Measurements from ENCODE around the gene MYB. TPM values are rescaled to one million over a fixed set of nuclear protein-coding genes. Genes with fewer than 3 reads are reported as not detected.

The MYB gene
- total and polyA plus RNA-seq, 2 of the 13 experiments (the other 11 are each of a cell fraction or from before 2014, with no cell fraction given): 0.04 to 0.20 TPM

- peak; percentile 33; the same call in 1 of the 2 replicates for TF ChIP-seq ZNF484 (CRISPR knock-in tag; IDR thresholded peaks at IDR 0.05; ENCODE audit: borderline replicate concordance, low read depth)
- TF ChIP-seq, protein P1, sequence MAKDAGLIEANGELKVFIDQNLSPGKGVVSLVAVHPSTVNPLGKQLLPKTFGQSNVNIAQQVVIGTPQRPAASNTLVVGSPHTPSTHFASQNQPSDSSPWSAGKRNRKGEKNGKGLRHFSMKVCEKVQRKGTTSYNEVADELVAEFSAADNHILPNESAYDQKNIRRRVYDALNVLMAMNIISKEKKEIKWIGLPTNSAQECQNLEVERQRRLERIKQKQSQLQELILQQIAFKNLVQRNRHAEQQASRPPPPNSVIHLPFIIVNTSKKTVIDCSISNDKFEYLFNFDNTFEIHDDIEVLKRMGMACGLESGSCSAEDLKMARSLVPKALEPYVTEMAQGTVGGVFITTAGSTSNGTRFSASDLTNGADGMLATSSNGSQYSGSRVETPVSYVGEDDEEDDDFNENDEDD (CRISPR knock-in tag; IDR thresholded peaks at IDR 0.05; ENCODE audit: borderline replicate concordance): peak; percentile 61; the same call in 1 of the 2 replicates
- TF ChIP-seq, protein P2, sequence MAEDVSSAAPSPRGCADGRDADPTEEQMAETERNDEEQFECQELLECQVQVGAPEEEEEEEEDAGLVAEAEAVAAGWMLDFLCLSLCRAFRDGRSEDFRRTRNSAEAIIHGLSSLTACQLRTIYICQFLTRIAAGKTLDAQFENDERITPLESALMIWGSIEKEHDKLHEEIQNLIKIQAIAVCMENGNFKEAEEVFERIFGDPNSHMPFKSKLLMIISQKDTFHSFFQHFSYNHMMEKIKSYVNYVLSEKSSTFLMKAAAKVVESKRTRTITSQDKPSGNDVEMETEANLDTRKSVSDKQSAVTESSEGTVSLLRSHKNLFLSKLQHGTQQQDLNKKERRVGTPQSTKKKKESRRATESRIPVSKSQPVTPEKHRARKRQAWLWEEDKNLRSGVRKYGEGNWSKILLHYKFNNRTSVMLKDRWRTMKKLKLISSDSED (CRISPR knock-in tag; IDR thresholded peaks at IDR 0.05): no peak
- 0 out of 2 replicates have a peak, but pooled peaks have one; percentile 42 for TF ChIP-seq KDM2A (CRISPR knock-in tag; IDR thresholded peaks at IDR 0.05; ENCODE audit: borderline replicate concordance, low read depth)
- TF ChIP-seq, protein P3, sequence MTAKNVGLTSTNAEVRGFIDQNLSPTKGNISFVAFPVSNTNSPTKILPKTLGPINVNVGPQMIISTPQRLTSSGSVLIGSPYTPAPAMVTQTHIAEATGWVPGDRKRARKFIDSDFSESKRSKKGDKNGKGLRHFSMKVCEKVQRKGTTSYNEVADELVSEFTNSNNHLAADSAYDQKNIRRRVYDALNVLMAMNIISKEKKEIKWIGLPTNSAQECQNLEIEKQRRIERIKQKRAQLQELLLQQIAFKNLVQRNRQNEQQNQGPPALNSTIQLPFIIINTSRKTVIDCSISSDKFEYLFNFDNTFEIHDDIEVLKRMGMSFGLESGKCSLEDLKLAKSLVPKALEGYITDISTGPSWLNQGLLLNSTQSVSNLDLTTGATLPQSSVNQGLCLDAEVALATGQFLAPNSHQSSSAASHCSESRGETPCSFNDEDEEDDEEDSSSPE (CRISPR knock-in tag; IDR thresholded peaks at IDR 0.05): peak; percentile 73; the same call in 1 of the 2 replicates
- no peak for TF ChIP-seq ZNF264 (CRISPR knock-in tag; IDR thresholded peaks at IDR 0.05)
- TF ChIP-seq, protein P4, sequence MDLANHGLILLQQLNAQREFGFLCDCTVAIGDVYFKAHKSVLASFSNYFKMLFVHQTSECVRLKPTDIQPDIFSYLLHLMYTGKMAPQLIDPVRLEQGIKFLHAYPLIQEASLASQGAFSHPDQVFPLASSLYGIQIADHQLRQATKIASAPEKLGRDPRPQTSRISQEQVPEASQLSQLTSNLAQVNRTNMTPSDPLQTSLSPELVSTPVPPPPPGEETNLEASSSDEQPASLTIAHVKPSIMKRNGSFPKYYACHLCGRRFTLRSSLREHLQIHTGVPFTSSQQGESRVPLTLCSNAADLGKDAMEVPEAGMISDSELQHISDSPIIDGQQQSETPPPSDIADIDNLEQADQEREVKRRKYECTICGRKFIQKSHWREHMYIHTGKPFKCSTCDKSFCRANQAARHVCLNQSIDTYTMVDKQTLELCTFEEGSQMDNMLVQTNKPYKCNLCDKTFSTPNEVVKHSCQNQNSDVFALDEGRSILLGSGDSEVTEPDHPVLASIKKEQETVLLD (CRISPR knock-in tag; IDR thresholded peaks at IDR 0.05; ENCODE audit: low read depth): no peak
- TF ChIP-seq FIP1L1 (IDR thresholded peaks at IDR 0.05; ENCODE audit: borderline replicate concordance, insufficient read depth, low read depth, low read length): no peak
- no peak for TF ChIP-seq ZNF562 (CRISPR knock-in tag; IDR thresholded peaks at IDR 0.05; ENCODE audit: borderline replicate concordance)
- TF ChIP-seq, protein P5, sequence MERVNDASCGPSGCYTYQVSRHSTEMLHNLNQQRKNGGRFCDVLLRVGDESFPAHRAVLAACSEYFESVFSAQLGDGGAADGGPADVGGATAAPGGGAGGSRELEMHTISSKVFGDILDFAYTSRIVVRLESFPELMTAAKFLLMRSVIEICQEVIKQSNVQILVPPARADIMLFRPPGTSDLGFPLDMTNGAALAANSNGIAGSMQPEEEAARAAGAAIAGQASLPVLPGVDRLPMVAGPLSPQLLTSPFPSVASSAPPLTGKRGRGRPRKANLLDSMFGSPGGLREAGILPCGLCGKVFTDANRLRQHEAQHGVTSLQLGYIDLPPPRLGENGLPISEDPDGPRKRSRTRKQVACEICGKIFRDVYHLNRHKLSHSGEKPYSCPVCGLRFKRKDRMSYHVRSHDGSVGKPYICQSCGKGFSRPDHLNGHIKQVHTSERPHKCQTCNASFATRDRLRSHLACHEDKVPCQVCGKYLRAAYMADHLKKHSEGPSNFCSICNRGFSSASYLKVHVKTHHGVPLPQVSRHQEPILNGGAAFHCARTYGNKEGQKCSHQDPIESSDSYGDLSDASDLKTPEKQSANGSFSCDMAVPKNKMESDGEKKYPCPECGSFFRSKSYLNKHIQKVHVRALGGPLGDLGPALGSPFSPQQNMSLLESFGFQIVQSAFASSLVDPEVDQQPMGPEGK (CRISPR knock-in tag; IDR thresholded peaks at IDR 0.05): peak; percentile 34
- no peak for TF ChIP-seq GATAD2A (CRISPR knock-in tag; IDR thresholded peaks at IDR 0.05)
- no peak for TF ChIP-seq ZNF740 (CRISPR knock-in tag; IDR thresholded peaks at IDR 0.05)
- no peak for TF ChIP-seq RCOR2 (CRISPR knock-in tag; IDR thresholded peaks at IDR 0.05)
- no peak for TF ChIP-seq TRIM24 (CRISPR knock-in tag; IDR thresholded peaks at IDR 0.05)
- no peak for TF ChIP-seq MXD1 (CRISPR knock-in tag; IDR thresholded peaks at IDR 0.05)
- no peak for TF ChIP-seq HDAC2 (CRISPR knock-in tag; IDR thresholded peaks at IDR 0.05)
- peak; percentile 21 for TF ChIP-seq HNRNPLL (IDR thresholded peaks at IDR 0.05; ENCODE audit: low read depth, low read length, poor library complexity, severe bottlenecking)
- TF ChIP-seq KDM5B (CRISPR knock-in tag; IDR thresholded peaks at IDR 0.05; ENCODE audit: borderline replicate concordance): peak; percentile 33; the same call in 1 of the 2 replicates
- TF ChIP-seq ZSCAN22 (CRISPR knock-in tag; IDR thresholded peaks at IDR 0.05): no peak
- TF ChIP-seq ZNF263 (CRISPR knock-in tag; IDR thresholded peaks at IDR 0.05): peak; percentile 93
- no peak for TF ChIP-seq ZNF12 (CRISPR knock-in tag; IDR thresholded peaks at IDR 0.05)
Observed at GRCh38 chr6:135180542-135181332, at the start of gene MYB (continued).
